Fibroblast of lung (primary cell): ENCODE results near the gene RALGPS2. TPM values are rescaled to one million over a fixed set of nuclear protein-coding genes. Genes with fewer than 3 reads are reported as not detected.

Experiments
- DNase-seq, 2 donors: peaks; one replicate each; pipeline versions ENCODE4 v3.0.0 to v3.0.0-alpha.2; 2010; ENCODE audit warnings: low read depth in 2 of 2
- H2AFZ ChIP-seq: 2 replicates; pipeline ENCODE4 v1.5.1; 2012; ENCODE audit warnings: low read length, control low read depth, inconsistent platforms
- H3K27ac ChIP-seq: 2 replicates; pipeline ENCODE4 v1.5.1; 2011; ENCODE audit warnings: low read length, control low read depth; ENCODE audit not compliant: insufficient read depth
- H3K27me3 ChIP-seq: 2 replicates; pipeline ENCODE4 v1.5.1; 2011; ENCODE audit warnings: mild to moderate bottlenecking, low read length; ENCODE audit not compliant: control insufficient read depth, insufficient read depth
- H3K36me3 ChIP-seq: 2 replicates; pipeline ENCODE4 v1.5.1; 2011; ENCODE audit warnings: low read length; ENCODE audit not compliant: control insufficient read depth, insufficient read depth
- H3K4me1 ChIP-seq: 2 replicates; pipeline ENCODE4 v1.5.1; 2011; ENCODE audit warnings: low read length; ENCODE audit not compliant: control insufficient read depth, insufficient read depth; ENCODE audit errors: extremely low read depth
- H3K4me2 ChIP-seq: 2 replicates; pipeline ENCODE4 v1.5.1; 2011; ENCODE audit warnings: low read length, control low read depth; ENCODE audit not compliant: insufficient read depth; ENCODE audit errors: extremely low read depth
- H3K4me3 ChIP-seq, 4 experiments: fragments of 200-600 bp in 1 of 4; sonication (generic) in 1 of 4; replicated peaks in 1 of 4; 2 replicates each; pipeline ENCODE4 v1.5.1; 2011 to 2016; ENCODE audit warnings: low read length in 4 of 4, low read depth in 3 of 4, mild to moderate bottlenecking in 3 of 4, control low read depth in 2 of 4, inconsistent platforms in 1 of 4, mixed read lengths in 1 of 4; ENCODE audit not compliant: insufficient read depth in 1 of 4; ENCODE audit errors: control extremely low read depth in 1 of 4
- H3K79me2 ChIP-seq: 2 replicates; pipeline ENCODE4 v1.5.1; 2012; ENCODE audit warnings: mild to moderate bottlenecking, low read length, inconsistent platforms; ENCODE audit not compliant: control insufficient read depth, insufficient read depth
- H3K9ac ChIP-seq: 2 replicates; pipeline ENCODE4 v1.5.1; 2011; ENCODE audit warnings: mild to moderate bottlenecking, low read length, control low read depth; ENCODE audit not compliant: insufficient read depth
- H3K9me3 ChIP-seq: 2 replicates; pipeline ENCODE4 v1.5.1; 2012; ENCODE audit warnings: low read depth, low read length; ENCODE audit not compliant: control insufficient read depth, insufficient read depth
- H4K20me1 ChIP-seq: 2 replicates; pipeline ENCODE4 v1.5.1; 2011; ENCODE audit warnings: low read length; ENCODE audit not compliant: control insufficient read depth, insufficient read depth; ENCODE audit errors: extremely low read depth
- EZH2 ChIP-seq: IDR thresholded peaks from 2 replicates; pipeline ENCODE4 v1.5.1; 2012; ENCODE audit warnings: low read length, control low read depth, mild to moderate bottlenecking; ENCODE audit errors: missing control alignments
- polyA plus RNA-seq, 2 donors: library from polyadenylated mRNA; depleted of rRNA in 1 of 2; stranded (reverse) in 1 of 2; unstranded in 1 of 2; fragments of >200 nt; gene quantifications; 2 replicates each; pipeline ENCODE4 v1.2.1, GENCODE V29; 2011 to 2012; ENCODE audit warnings: missing spikeins in 1 of 2
- total RNA-seq: library from RNA; depleted of rRNA; stranded (reverse); fragments of >200 nt; gene quantifications from 2 replicates; pipeline ENCODE4 v1.2.1, GENCODE V29; 2014
- TF ChIP-seq, protein P1 (sequence below), 2 donors: IDR thresholded peaks in 1 of 2; conservative IDR thresholded peaks in 1 of 2; 1 replicate in 1 of 2; 2 replicates in 1 of 2; pipeline ENCODE4 v1.5.1; 2011 to 2012; ENCODE audit warnings: low read length in 2 of 2, control low read depth in 1 of 2, inconsistent platforms in 1 of 2, low read depth in 1 of 2, mild to moderate bottlenecking in 1 of 2

The RALGPS2 gene
- total and polyA plus RNA-seq, 2 donors (not counting 1 experiment from before 2014, with no cell fraction given), result 53.8 to 69.7 TPM

DNA sequence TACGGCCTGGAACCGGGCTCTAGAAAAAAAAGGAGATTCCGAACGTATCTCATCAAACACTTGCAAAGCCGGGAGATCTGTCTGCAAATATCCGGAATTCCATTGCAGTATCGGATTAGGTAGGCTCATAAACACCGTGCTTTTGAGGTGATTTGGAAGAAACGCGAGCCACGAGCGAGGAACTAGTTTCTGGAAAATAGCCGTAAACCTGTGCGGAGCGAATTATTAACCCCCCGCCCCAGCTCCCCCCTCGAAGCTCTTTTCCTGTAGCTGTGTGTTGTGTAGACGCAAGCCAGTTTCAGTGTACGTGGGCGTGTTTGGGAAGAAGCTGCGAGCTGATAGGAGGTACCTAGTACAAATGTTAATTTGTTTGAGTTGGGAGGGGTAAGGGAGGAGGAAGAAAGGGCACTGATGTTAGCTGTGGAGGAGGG lies 1.1 kb downstream of the RALGPS2 start:
- Histone ChIP-seq H3K27me3 (no peaks in the 10 kb centered on the region), H3K4me1 (no peaks in the 10 kb centered on the region), H3K9me3 (no peaks in the 10 kb centered on the region), H3K79me2 (peaks cover 48% of the 10 kb centered on the region), H3K36me3 (no peaks in the 10 kb centered on the region), H2AFZ (peak overlapping the region; percentile 53), H4K20me1 (no peaks in the 10 kb centered on the region), H3K4me3 (peak overlapping the region; percentile 79 to 91 (median 84)), H3K4me2 (peak overlapping the region; percentile 57), H3K27ac (peak overlapping the region; percentile 52), H3K9ac (peak overlapping the region; percentile 71)
- DNase-seq, result peak; percentile 74 to 92
- no peak for TF ChIP-seq EZH2
- TF ChIP-seq, protein P1, sequence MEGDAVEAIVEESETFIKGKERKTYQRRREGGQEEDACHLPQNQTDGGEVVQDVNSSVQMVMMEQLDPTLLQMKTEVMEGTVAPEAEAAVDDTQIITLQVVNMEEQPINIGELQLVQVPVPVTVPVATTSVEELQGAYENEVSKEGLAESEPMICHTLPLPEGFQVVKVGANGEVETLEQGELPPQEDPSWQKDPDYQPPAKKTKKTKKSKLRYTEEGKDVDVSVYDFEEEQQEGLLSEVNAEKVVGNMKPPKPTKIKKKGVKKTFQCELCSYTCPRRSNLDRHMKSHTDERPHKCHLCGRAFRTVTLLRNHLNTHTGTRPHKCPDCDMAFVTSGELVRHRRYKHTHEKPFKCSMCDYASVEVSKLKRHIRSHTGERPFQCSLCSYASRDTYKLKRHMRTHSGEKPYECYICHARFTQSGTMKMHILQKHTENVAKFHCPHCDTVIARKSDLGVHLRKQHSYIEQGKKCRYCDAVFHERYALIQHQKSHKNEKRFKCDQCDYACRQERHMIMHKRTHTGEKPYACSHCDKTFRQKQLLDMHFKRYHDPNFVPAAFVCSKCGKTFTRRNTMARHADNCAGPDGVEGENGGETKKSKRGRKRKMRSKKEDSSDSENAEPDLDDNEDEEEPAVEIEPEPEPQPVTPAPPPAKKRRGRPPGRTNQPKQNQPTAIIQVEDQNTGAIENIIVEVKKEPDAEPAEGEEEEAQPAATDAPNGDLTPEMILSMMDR (conservative IDR thresholded peaks at IDR 0.05 in 1 of 2, IDR thresholded peaks at IDR 0.05 in 1 of 2; ENCODE audit: low read depth in 1 of 2, low read length in 2 of 2), result no peak

DNA sequence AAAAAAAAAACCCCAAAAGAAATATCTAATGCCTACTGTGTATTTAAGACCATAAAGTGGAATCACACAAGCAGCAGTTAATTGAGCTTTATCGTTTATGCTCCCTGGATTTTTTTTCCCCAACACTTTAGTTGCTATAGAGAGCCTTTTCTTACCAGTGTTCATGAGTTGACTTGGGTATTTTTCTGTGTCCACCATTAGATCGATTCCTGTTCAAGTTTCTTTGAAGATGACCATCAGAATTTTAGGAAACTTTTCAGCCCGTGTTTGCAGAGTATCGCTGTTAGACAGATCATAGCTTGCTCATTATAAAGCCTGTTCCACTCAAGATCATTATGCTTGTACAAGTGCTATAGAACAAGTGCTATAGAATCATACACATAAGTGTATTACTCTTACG lies 1.5 kb downstream of the RALGPS2 start:
- Histone ChIP-seq H3K4me1 (no peaks in the 10 kb centered on the region), H3K27me3 (no peaks in the 10 kb centered on the region), H3K9me3 (no peaks in the 10 kb centered on the region), H3K27ac (no peak overlapping the region), H3K4me3 (peak overlapping the region; percentile 79 to 91 (median 84)), H4K20me1 (no peaks in the 10 kb centered on the region), H3K79me2 (peaks cover 51% of the 10 kb centered on the region), H3K9ac (no peak overlapping the region), H2AFZ (no peak overlapping the region), H3K36me3 (no peaks in the 10 kb centered on the region), H3K4me2 (peak overlapping the region; percentile 57)
- no peak for TF ChIP-seq EZH2
- TF ChIP-seq, protein P1 (conservative IDR thresholded peaks at IDR 0.05 in 1 of 2, IDR thresholded peaks at IDR 0.05 in 1 of 2; ENCODE audit: low read depth in 1 of 2, low read length in 2 of 2), result no peak
- no peak for DNase-seq

DNA sequence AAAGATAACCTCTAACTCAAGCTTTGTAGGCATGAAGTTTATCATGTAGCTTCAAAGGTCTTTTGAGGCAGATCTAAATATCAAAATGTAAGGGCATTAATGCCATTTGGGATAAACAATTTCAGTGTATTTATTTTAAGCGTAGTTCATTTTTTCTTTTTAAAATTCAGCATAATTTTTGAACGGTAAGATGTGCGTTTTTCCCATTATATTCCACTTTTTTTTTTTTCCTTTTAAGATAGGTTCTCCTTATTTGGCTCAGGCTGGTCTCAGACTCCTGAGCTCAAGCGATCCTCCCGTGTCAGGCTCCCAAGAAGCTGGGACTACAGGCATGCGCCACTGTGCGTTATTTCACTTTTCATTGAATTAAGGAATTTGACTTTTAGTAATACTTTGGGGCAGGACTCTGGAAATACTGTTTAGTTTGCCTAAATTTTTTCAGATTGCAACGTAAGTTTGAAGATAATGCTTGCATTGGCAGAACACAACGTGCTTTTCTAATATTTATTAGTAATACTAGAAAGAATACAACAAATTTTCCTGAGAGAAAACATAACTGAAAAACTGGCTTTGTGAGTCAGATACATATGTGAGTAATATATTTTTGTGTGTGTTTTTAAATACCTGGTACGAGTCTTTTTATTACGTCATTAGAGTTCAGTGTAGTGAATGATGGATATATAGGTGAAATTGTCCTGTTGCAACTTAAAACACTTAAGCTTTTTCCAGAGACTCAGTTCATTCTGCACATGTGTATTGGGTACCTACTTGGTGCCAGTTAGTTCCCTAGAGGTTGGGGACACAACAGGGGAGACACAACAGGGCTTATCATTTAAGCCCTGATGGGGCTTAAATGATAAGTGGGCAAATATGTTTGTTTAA lies 2.2 kb downstream of the RALGPS2 start:
- Histone ChIP-seq H3K27ac (no peak overlapping the region), H3K4me1 (no peaks in the 10 kb centered on the region), H3K27me3 (no peaks in the 10 kb centered on the region), H3K36me3 (no peaks in the 10 kb centered on the region), H4K20me1 (no peaks in the 10 kb centered on the region), H3K4me3 (peak overlapping the region; percentile 79 to 91 (median 84)), H2AFZ (no peak overlapping the region), H3K79me2 (peaks cover 56% of the 10 kb centered on the region), H3K9ac (no peak overlapping the region), H3K4me2 (peak overlapping the region; percentile 57), H3K9me3 (no peaks in the 10 kb centered on the region)
- DNase-seq, result peak; percentile 15 to 30
- TF ChIP-seq, protein P1 (conservative IDR thresholded peaks at IDR 0.05 in 1 of 2, IDR thresholded peaks at IDR 0.05 in 1 of 2; ENCODE audit: low read depth in 1 of 2, low read length in 2 of 2), result no peak
- TF ChIP-seq EZH2, result no peak
